ENCODE results near the gene HOXA4.

HOXA4 gene

DNA sequence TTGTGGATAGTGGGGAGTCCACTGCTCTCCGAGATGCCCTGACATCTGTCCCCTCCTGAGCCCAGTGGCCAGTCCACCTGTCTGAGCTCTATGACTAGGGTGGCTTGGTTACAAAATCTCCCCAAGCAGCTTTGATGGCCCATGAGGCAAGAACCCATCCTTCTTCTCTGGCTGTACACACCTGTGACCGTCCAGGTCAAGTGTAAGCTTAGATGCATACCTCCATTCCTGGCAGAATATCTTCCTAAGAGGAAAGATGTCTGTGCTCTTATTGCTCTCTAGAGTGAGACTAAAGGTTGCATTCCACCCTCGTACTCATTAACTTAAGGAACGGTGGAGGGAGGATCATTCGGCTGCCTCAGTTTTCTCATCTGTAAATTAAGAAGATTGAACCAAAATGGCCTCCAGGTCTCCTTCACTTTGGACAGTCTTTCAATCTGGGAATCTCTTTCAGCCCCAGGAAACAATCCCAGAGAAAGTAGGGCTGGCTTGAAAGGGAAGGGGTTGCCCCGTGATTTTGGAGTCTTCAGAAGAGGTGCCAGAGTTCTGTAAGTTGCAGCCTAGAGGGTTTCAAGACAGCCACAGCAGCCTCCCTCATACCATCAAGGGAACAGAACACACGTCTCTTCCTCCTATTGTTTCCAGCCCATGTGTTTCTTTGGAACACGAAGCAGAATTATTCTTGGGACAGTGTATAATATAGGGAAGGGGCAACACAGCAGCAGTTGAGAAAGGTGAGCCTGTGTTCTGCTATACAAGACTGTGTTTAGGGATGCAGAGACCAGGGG, 5.5 kb downstream of the HOXA4 start:
- Histone ChIP-seq H3K4me3 (ENCODE audit: low read depth, low read length) (no peak overlapping the region), H3K9me3 (no peaks in the 10 kb centered on the region), H3K27me3 (peaks cover 100% of the 10 kb centered on the region), H3K36me3 (no peaks in the 10 kb centered on the region), H3K4me1 (no peaks in the 10 kb centered on the region)
- TF ChIP-seq, protein P1, sequence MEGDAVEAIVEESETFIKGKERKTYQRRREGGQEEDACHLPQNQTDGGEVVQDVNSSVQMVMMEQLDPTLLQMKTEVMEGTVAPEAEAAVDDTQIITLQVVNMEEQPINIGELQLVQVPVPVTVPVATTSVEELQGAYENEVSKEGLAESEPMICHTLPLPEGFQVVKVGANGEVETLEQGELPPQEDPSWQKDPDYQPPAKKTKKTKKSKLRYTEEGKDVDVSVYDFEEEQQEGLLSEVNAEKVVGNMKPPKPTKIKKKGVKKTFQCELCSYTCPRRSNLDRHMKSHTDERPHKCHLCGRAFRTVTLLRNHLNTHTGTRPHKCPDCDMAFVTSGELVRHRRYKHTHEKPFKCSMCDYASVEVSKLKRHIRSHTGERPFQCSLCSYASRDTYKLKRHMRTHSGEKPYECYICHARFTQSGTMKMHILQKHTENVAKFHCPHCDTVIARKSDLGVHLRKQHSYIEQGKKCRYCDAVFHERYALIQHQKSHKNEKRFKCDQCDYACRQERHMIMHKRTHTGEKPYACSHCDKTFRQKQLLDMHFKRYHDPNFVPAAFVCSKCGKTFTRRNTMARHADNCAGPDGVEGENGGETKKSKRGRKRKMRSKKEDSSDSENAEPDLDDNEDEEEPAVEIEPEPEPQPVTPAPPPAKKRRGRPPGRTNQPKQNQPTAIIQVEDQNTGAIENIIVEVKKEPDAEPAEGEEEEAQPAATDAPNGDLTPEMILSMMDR (IDR thresholded peaks at IDR 0.05; ENCODE audit: low read depth, low read length), result no peak
- DNase-seq, result no peak

DNA sequence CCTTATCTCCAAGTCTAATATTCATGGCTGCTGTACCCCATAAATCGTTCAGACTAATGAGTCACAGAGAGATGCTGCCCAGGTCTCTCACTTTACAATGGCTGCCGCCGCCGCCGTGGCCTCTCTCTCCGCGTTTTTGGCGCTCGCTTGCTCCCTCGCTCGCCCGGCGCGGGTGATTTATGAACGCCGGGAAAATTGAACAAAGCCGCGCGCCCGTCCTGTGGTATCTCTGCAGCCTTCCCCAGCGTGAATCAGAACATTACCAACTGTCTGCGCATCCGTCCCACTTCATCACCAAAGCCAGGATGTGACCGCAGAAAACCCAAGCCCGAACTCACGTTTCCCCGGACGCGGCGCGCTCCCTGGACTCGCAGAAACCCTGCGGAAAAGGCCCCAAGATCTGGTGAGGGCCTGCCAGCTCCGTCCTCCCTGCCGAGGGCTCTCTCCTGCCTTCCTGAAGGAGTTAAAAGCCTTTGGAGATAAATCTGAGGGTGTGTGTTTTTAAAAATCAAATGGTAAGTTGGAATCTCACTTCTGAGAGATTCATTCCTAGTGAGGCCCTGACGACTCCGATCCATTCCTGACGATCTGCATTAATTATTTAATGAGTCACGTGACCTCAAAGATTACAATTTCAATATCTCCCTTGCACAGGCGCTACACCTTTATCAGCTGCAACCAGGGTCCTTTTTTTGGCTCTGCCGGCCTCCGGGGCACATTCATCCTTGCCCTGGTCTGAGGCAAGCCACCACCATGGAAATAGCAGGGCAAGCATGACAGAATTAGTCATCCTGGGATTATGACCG, 6.3 kb downstream of the HOXA4 start:
- Histone ChIP-seq H3K27me3 (peaks cover 100% of the 10 kb centered on the region), H3K4me1 (no peaks in the 10 kb centered on the region), H3K36me3 (no peaks in the 10 kb centered on the region), H3K9me3 (no peaks in the 10 kb centered on the region), H3K4me3 (ENCODE audit: low read depth, low read length) (no peak overlapping the region)
- TF ChIP-seq, protein P1 (IDR thresholded peaks at IDR 0.05; ENCODE audit: low read depth, low read length), result no peak
- no peak for DNase-seq

GRCh38 chr7:27123477-27124053, 7.0 kb downstream of the HOXA4 start:
- Histone ChIP-seq H3K9me3 (no peaks in the 10 kb centered on the region), H3K4me3 (ENCODE audit: low read depth, low read length) (no peak overlapping the region), H3K27me3 (peaks cover 100% of the 10 kb centered on the region), H3K4me1 (no peaks in the 10 kb centered on the region), H3K36me3 (no peaks in the 10 kb centered on the region)
- DNase-seq, result no peak
- TF ChIP-seq, protein P1 (IDR thresholded peaks at IDR 0.05; ENCODE audit: low read depth, low read length), result no peak

- Histone ChIP-seq H3K27me3 (peaks cover 100% of the 10 kb centered on the region), H3K36me3 (no peaks in the 10 kb centered on the region), H3K9me3 (no peaks in the 10 kb centered on the region), H3K4me1 (no peaks in the 10 kb centered on the region), H3K4me3 (ENCODE audit: low read depth, low read length) (no peak overlapping the region)
- no peak for DNase-seq
- TF ChIP-seq, protein P1 (IDR thresholded peaks at IDR 0.05; ENCODE audit: low read depth, low read length), result no peak
Measured at GRCh38 chr7:27123007-27123476, 7.5 kb downstream of the HOXA4 start.

GRCh38 chr7:27122077-27122910, 8.3 kb downstream of the HOXA4 start:
- DNase-seq, result no peak
- H3K27me3 ChIP-seq, result peaks cover 100% of the 10 kb centered on the region
- H3K4me3 ChIP-seq (ENCODE audit: low read depth, low read length), result no peak overlapping the region

More at GRCh38 chr7:27122077-27122910, 8.3 kb downstream of the HOXA4 start:
- no peaks in the 10 kb centered on the region for H3K4me1 ChIP-seq
- no peaks in the 10 kb centered on the region for H3K36me3 ChIP-seq
- TF ChIP-seq, protein P1 (IDR thresholded peaks at IDR 0.05; ENCODE audit: low read depth, low read length), result no peak
- H3K9me3 ChIP-seq, result no peaks in the 10 kb centered on the region
